GM12878 (cell line): ENCODE measurements around the gene ELP6. TPM values are rescaled to one million over a fixed set of nuclear protein-coding genes. Genes with fewer than 3 reads are reported as not detected.

ENCODE experiments used
- ATAC-seq: fragments of 200-7000 bp; cut with Tn5 transposase; 3 replicates; pipeline ENCODE4 v1.9.1; 2020; ENCODE audit warnings: mild to moderate bottlenecking, moderate library complexity
- BruUV-seq: library from RNA; stranded (reverse); fragments of 400-500 nt; replicated peaks from 2 replicates; lab custom pipeline; 2021; lab: Mats Ljungman, UMichigan
- CTCF ChIA-PET: fragments of 300-600 bp; sonication (Branson Sonifier 250); formaldehyde crosslinking; extraction: SDS; loops from one replicate; lab custom pipeline; 2021; ENCODE audit warnings: inconsistent platforms; lab: Yijun Ruan, JAX
- POLR2A ChIA-PET: fragments of 350-600 bp; formaldehyde crosslinking; extraction: SDS; loops from one replicate; lab custom pipeline; 2021; ENCODE audit warnings: inconsistent platforms; lab: Charles Lee
- RAD21 ChIA-PET: fragments of 300-600 bp; sonication (Branson Sonifier 250); formaldehyde crosslinking; loops from one replicate; lab custom pipeline; 2023; ENCODE audit warnings: antibody characterized with exemption; ENCODE audit not compliant: unreplicated experiment; lab: Charles Lee
- SMC1A ChIA-PET: fragments of 300-600 bp; sonication (Branson Sonifier 250); formaldehyde crosslinking; loops from one replicate; lab custom pipeline; 2023; ENCODE audit not compliant: unreplicated experiment, uncharacterized antibody; lab: Charles Lee
- DNase-seq: peaks from one replicate; pipeline ENCODE4 v3.0.0-alpha.2; 2011; ENCODE audit warnings: low read depth, low spot score
- FAIRE-seq: peaks from 3 replicates; lab custom pipeline; 2011; peaks lifted over from hg19 to GRCh38; lab: Jason Lieb, UNC
- H2AFZ ChIP-seq: 2 replicates; pipeline ENCODE4 v1.6.0; 2011; ENCODE audit warnings: low read depth, low read length, control low read depth; ENCODE audit not compliant: control insufficient read depth
- H3K27ac ChIP-seq: 2 replicates; pipeline ENCODE4 v1.5.1; 2011; ENCODE audit warnings: control low read depth; ENCODE audit not compliant: control insufficient read depth, insufficient read depth
- H3K27me3 ChIP-seq, 2 experiments: replicated peaks in 1 of 2; 2 replicates each; pipeline versions ENCODE4 v1.6.0 to v1.6.1; 2011; ENCODE audit warnings: low read length in 1 of 2; ENCODE audit not compliant: control insufficient read depth in 2 of 2, insufficient read depth in 2 of 2
- H3K36me3 ChIP-seq, 2 experiments: 2 replicates each; pipeline ENCODE4 v1.5.1; 2011; ENCODE audit warnings: low read length in 1 of 2; ENCODE audit not compliant: control insufficient read depth in 2 of 2, insufficient read depth in 2 of 2
- H3K4me1 ChIP-seq: 2 replicates; pipeline ENCODE4 v1.6.1; 2011; ENCODE audit warnings: mild to moderate bottlenecking, low read length, moderate library complexity, mixed read lengths; ENCODE audit not compliant: control insufficient read depth, insufficient read depth
- H3K4me2 ChIP-seq: 2 replicates; pipeline ENCODE4 v1.6.0; 2011; ENCODE audit warnings: control low read depth; ENCODE audit not compliant: control insufficient read depth, insufficient read depth
- H3K4me3 ChIP-seq: fragments of 200-600 bp; sonication (generic); 2 replicates; pipeline ENCODE4 v1.5.1; 2016
- H3K79me2 ChIP-seq: 2 replicates; pipeline ENCODE4 v1.6.0; 2011; ENCODE audit warnings: low read length; ENCODE audit not compliant: control insufficient read depth, insufficient read depth
- H3K9ac ChIP-seq: 2 replicates; pipeline ENCODE4 v1.8.0; 2011; ENCODE audit warnings: low read length, control low read depth, mixed read lengths; ENCODE audit not compliant: control insufficient read depth, insufficient read depth
- H3K9me3 ChIP-seq: replicated peaks from 3 replicates; pipeline ENCODE4 v1.5.1; 2011; ENCODE audit warnings: mild to moderate bottlenecking, low read length; ENCODE audit not compliant: control insufficient read depth, insufficient read depth
- H4K20me1 ChIP-seq: 2 replicates; pipeline ENCODE4 v1.6.0; 2011; ENCODE audit not compliant: control insufficient read depth, insufficient read depth
- CHD1 ChIP-seq: IDR thresholded peaks from 2 replicates; pipeline ENCODE4 v1.6.1; 2012; ENCODE audit warnings: low read depth, low read length, improper control_type of control experiment
- CHD2 ChIP-seq: IDR thresholded peaks from 2 replicates; pipeline ENCODE4 v1.6.1; 2011; ENCODE audit warnings: low read depth, low read length, improper control_type of control experiment, borderline replicate concordance
- FOXM1 ChIP-seq: IDR thresholded peaks from 2 replicates; pipeline ENCODE4 v1.6.1; 2012; ENCODE audit warnings: low read depth, mild to moderate bottlenecking, inconsistent platforms, low read length, moderate library complexity
- GABPA ChIP-seq: IDR thresholded peaks from 2 replicates; pipeline ENCODE4 v1.6.1; 2014; ENCODE audit warnings: antibody characterized with exemption, low read depth, mild to moderate bottlenecking, inconsistent platforms
- SIN3A ChIP-seq: IDR thresholded peaks from 2 replicates; pipeline ENCODE4 v1.6.1; 2012; ENCODE audit warnings: low read depth, low read length, improper control_type of control experiment
- SIX5 ChIP-seq: IDR thresholded peaks from 2 replicates; pipeline ENCODE4 v1.6.1; 2011; ENCODE audit warnings: mild to moderate bottlenecking, low read depth, low read length, moderate library complexity; ENCODE audit not compliant: severe bottlenecking
- SRF ChIP-seq, 2 experiments: IDR thresholded peaks; 2 replicates each; pipeline ENCODE4 v1.6.1; 2011; ENCODE audit warnings: low read depth in 2 of 2, low read length in 2 of 2, mild to moderate bottlenecking in 1 of 2, moderate library complexity in 1 of 2
- SUZ12 ChIP-seq: fragments of 200-600 bp; sonication (generic); IDR thresholded peaks from one replicate; pipeline ENCODE4 v1.6.1; 2018; ENCODE audit warnings: antibody characterized with exemption, mild to moderate bottlenecking; ENCODE audit not compliant: unreplicated experiment
- TARDBP ChIP-seq: IDR thresholded peaks from 2 replicates; pipeline ENCODE4 v1.6.1; 2016; ENCODE audit warnings: borderline replicate concordance
- ZNF274 ChIP-seq: IDR thresholded peaks from one replicate; pipeline ENCODE4 v1.8.0; 2011; ENCODE audit not compliant: insufficient read length, insufficient read depth
- WGBS: methylation state at CpG from one replicate; pipeline ENCODE4 v1.1.6; 2016; ENCODE audit warnings: low lambda C conversion rate; ENCODE audit not compliant: insufficient replicate concordance, insufficient coverage; ENCODE audit errors: missing lambda C conversion rate; 5-methylcytosine and 5-hydroxymethylcytosine counted together
- in situ Hi-C: fragments of 300-500 bp; cut with MboI; formaldehyde crosslinking; loops from 9 replicates; pipeline ENCODE4 v1.14.3; 2018; ENCODE audit warnings: mixed read lengths
- intact Hi-C: fragments of 100-400 bp; cut with micrococcal nuclease; formaldehyde crosslinking; loops from one replicate; pipeline ENCODE4 v1.14.2; 2022; ENCODE audit not compliant: unreplicated experiment
- polyA plus RNA-seq, 11 experiments: library from polyadenylated mRNA; depleted of rRNA in 4 of 11; unstranded in 6 of 11; stranded (reverse) in 5 of 11; fragments of >200 nt; fragmentation: Nextera tagmentation in 4 of 11; fragmentation: Illumina TruSeq in 1 of 11; extraction: Ambion mirVana in 4 of 11; extraction: Trizol in 1 of 11; gene quantifications; 1 replicate in 1 of 11; 2 replicates in 10 of 11; pipeline versions ENCODE4 v1.2.1 to v1.2.3, GENCODE V29; 2011 to 2016; ENCODE audit warnings: inconsistent platforms in 2 of 11, missing spikeins in 2 of 11, low read depth in 1 of 11
- total RNA-seq, 4 experiments: library from RNA; depleted of rRNA in 3 of 4; stranded (reverse); fragments of >200 nt in 3 of 4; fragmentation: Illumina TruSeq in 1 of 4; extraction: Trizol in 1 of 4; gene quantifications; 2 replicates each; pipeline versions ENCODE4 v1.2.1 to v1.2.3, GENCODE V29; 2013 to 2021
- TF ChIP-seq, protein P1 (sequence below): fragments of 450-650 bp; IDR thresholded peaks from 2 replicates; pipeline ENCODE4 v1.6.1; 2017; ENCODE audit warnings: mild to moderate bottlenecking, moderate library complexity
- TF ChIP-seq, protein P2 (sequence below): IDR thresholded peaks from 2 replicates; pipeline ENCODE4 v1.6.1; 2011; ENCODE audit warnings: low read depth, low read length, improper control_type of control experiment, borderline replicate concordance
- TF ChIP-seq, protein P3 (sequence below): fragments of 150-350 bp; IDR thresholded peaks from 2 replicates; pipeline ENCODE4 v1.6.1; 2014; ENCODE audit warnings: mild to moderate bottlenecking, low read depth, low read length

ELP6 gene
- total and polyA plus RNA-seq, 10 of the 15 experiments (the other 5 are each of a cell fraction or from before 2014, with no cell fraction given), result 39.5 to 83.3 (median 50.2) TPM

DNA sequence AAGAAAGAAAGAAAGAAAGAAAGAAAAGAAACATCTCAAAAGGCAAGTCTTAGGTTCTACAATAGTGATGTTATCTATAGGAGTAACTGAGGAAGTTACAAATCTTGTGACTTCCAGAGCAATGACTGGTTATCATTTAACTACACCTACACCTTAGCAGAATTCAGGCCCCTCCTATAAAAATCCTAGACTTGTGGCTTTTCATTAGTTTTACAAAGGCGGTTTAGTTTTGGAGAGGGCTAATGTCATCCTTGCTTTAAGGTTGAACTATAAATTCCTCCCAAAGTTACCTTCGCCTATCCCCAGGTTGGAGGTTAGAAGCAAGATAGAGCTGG, 33.7 kb downstream of the ELP6 start:
- H3K9ac ChIP-seq, result no peak overlapping the region
- no peak overlapping the region for H3K4me2 ChIP-seq
- no peak for DNase-seq
- no TSS peak for BruUV-seq
- H3K4me3 ChIP-seq, result no peak overlapping the region
- ChIA-PET SMC1A (interaction anchor here (1.1 kb wide), 1 partner anchor 43 kb away, joined by 3 read pairs; no protein-coding TSS in a partner anchor), CTCF (interaction anchor here (7.3 kb wide), 1 partner anchor 58 kb away, joined by 118 read pairs; no protein-coding TSS in a partner anchor), POLR2A (no interaction called here), RAD21 (no interaction called here)
- no peak for FAIRE-seq
- H3K27me3 ChIP-seq, result no peaks in the 10 kb centered on the region
- H2AFZ ChIP-seq, result no peak overlapping the region
- in situ Hi-C loops (loop anchor here (5.0 kb wide), 1 partner anchor 57 kb away; no protein-coding TSS in a partner anchor), intact Hi-C loops (loop anchor here (5.0 kb wide), 1 partner anchor 33 kb away; the partner anchor contains the start of gene ELP6)
- no peaks in the 10 kb centered on the region for H3K36me3 ChIP-seq
- WGBS, result 100% methylated on average over 2 of the region's 2 CpGs
- H4K20me1 ChIP-seq, result no peaks in the 10 kb centered on the region
- TF ChIP-seq SIX5, result no peak
- TF ChIP-seq, protein P1, sequence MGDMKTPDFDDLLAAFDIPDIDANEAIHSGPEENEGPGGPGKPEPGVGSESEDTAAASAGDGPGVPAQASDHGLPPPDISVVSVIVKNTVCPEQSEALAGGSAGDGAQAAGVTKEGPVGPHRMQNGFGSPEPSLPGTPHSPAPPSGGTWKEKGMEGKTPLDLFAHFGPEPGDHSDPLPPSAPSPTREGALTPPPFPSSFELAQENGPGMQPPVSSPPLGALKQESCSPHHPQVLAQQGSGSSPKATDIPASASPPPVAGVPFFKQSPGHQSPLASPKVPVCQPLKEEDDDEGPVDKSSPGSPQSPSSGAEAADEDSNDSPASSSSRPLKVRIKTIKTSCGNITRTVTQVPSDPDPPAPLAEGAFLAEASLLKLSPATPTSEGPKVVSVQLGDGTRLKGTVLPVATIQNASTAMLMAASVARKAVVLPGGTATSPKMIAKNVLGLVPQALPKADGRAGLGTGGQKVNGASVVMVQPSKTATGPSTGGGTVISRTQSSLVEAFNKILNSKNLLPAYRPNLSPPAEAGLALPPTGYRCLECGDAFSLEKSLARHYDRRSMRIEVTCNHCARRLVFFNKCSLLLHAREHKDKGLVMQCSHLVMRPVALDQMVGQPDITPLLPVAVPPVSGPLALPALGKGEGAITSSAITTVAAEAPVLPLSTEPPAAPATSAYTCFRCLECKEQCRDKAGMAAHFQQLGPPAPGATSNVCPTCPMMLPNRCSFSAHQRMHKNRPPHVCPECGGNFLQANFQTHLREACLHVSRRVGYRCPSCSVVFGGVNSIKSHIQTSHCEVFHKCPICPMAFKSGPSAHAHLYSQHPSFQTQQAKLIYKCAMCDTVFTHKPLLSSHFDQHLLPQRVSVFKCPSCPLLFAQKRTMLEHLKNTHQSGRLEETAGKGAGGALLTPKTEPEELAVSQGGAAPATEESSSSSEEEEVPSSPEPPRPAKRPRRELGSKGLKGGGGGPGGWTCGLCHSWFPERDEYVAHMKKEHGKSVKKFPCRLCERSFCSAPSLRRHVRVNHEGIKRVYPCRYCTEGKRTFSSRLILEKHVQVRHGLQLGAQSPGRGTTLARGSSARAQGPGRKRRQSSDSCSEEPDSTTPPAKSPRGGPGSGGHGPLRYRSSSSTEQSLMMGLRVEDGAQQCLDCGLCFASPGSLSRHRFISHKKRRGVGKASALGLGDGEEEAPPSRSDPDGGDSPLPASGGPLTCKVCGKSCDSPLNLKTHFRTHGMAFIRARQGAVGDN, result no peak
- TF ChIP-seq SUZ12, result no peak
- TF ChIP-seq SRF (IDR thresholded peaks at IDR 0.05; ENCODE audit: low read depth in 2 of 2, low read length in 2 of 2), result no peak
- TF ChIP-seq SIN3A, result no peak
- TF ChIP-seq, protein P2, sequence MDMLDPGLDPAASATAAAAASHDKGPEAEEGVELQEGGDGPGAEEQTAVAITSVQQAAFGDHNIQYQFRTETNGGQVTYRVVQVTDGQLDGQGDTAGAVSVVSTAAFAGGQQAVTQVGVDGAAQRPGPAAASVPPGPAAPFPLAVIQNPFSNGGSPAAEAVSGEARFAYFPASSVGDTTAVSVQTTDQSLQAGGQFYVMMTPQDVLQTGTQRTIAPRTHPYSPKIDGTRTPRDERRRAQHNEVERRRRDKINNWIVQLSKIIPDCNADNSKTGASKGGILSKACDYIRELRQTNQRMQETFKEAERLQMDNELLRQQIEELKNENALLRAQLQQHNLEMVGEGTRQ, result no peak
- TF ChIP-seq ZNF274, result no peak
- TF ChIP-seq FOXM1, result no peak
- TF ChIP-seq TARDBP, result no peak
- TF ChIP-seq GABPA, result no peak
- no peak for TF ChIP-seq CHD1
- TF ChIP-seq, protein P3, sequence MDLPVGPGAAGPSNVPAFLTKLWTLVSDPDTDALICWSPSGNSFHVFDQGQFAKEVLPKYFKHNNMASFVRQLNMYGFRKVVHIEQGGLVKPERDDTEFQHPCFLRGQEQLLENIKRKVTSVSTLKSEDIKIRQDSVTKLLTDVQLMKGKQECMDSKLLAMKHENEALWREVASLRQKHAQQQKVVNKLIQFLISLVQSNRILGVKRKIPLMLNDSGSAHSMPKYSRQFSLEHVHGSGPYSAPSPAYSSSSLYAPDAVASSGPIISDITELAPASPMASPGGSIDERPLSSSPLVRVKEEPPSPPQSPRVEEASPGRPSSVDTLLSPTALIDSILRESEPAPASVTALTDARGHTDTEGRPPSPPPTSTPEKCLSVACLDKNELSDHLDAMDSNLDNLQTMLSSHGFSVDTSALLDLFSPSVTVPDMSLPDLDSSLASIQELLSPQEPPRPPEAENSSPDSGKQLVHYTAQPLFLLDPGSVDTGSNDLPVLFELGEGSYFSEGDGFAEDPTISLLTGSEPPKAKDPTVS, result no peak
- TF ChIP-seq CHD2, result no peak
- H3K9me3 ChIP-seq, result no peaks in the 10 kb centered on the region
- peaks cover 9% of the 10 kb centered on the region for H3K79me2 ChIP-seq
- H3K27ac ChIP-seq, result no peak overlapping the region
- H3K4me1 ChIP-seq, result peaks cover 3% of the 10 kb centered on the region; the same call in 1 of the 2 replicates
- no peak for ATAC-seq
